Measurements from ENCODE around the gene TPK1. TPM values are rescaled to one million over a fixed set of nuclear protein-coding genes. Genes with fewer than 3 reads are reported as not detected.

The TPK1 gene
- polyA plus RNA-seq, 1 donor = 3.2 TPM

DNA sequence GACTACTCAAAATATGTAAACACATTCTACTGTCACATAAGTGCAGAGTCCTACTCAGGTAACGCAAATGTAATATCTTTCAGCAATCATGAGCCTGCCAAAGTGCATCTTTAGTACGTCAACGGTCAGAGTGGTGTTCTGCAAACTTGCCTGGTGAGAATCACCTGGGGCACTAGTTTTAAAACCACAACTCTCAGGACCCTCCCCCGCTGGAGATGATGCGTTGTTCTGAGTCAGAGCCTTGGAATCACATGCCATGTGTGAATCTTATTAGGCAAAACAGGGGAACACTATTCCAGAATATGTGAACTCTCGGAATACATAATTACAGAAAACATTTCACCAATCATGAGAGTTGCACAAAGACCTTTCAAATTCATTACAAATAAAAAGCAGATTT, 115.7 kb downstream of the TPK1 start:
- no peak for DNase-seq

GRCh38 chr7:144717720-144718119, 118.1 kb downstream of the TPK1 start:
- no peak for DNase-seq

DNA sequence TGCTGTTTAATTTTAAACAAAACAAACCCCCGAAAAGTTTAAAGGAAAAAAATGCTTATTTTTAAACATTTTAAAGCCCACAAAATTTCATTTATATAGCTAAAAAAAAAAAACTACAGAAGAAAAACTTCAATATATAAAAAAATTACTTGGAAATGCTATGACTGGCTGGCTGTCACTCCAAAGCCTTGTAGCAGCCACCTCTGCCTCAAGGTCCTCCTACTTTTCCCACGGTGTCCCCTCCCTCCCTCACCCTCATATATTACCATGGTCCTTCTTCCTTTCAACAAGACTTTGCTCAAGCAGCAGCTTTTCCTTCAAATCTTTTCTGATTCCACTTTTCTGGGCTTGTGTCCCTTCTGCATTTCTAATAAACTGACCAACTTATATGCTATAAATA, 122.0 kb downstream of the TPK1 start:
- DNase-seq = no peak

DNA sequence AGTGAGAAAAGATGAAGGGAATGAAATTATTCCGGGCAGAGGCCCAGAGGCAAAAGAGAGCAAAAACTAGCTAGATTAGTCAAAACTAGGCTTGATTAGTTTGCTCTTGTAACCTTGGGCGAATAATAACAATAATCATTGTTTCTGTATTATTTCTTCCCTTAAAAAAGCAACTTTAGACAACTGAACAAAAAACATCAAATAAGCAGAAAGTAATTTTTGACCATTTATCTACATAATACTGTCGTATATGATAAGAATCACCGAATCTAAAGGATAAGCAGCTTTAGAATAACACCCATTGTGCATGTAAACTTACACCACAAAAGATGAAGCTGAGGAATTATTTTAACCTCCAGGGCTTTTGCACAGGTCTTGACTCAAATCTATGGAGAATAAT, 125.1 kb downstream of the TPK1 start:
- no peak for DNase-seq

DNA sequence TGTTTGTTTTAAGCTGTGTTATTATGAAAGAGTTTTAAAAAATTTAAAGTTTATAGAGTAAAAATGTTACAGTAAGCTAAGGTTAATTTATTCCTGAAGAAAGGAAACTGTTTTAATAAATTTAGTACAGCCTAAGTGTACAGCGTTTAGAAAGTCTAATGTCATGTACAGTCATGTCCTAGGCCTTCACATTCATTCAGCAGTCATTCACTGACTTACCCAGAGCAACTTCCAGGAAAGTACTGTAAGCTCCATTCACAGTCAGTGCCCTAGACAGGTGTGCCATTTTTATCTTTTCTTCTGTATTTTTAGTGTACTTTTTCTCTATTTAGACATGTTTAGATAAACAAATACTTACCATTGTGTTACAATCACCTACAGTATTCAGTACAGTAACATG, 126.8 kb downstream of the TPK1 start:
- DNase-seq = no peak

DNA sequence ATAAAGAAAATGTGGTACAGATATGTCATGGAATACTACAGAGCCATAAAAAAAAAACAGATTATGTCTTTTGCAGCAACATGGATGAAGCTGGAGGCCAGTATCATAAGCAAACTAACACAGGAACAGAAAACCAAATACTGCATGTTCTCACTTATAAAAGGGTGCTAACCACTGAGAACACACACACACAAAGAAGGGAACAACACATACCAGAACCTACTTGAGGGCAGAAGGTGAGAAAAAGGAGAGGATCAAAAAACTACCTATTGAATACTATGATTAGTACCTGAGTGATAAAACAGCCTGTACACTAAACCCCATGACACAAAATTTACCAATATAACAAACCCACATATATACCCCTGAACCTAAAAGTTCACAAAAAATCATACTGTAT, 144.6 kb downstream of the TPK1 start:
- DNase-seq = no peak

DNA sequence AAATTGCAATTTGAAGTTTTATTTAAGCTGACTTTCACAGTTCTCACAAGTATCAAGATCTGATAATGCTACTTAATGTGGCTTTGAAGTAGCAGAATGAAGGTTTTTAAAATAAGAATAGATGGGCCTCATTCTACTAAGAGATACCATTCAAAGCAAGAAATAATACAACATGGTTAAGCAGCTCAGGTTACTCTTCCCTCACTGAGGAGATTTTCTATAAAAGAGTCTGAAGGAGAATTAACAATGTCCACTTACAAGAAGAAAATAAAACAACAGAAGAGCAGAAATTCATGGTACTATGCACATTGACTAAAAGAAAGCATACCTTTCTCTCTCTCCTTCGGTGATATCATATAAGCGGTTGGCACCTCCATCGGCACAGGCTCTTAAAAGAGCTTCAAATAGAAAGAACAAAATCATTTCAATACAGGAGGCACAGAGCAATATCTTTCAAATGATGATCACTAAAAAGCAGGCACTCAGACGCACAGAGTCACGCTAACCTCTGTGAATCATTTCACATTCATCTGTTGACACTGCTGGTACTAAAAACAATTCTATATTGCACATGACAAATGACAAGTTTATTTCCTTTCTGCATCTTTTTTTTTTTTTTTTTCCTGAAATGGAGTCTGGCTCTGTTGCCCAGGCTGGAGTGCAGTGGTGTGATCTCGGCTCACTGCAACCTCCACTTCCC, 153.1 kb downstream of the TPK1 start:
- DNase-seq = no peak

- no peak for DNase-seq
Measured at GRCh38 chr7:144676492-144676891, 159.4 kb downstream of the TPK1 start.

DNA sequence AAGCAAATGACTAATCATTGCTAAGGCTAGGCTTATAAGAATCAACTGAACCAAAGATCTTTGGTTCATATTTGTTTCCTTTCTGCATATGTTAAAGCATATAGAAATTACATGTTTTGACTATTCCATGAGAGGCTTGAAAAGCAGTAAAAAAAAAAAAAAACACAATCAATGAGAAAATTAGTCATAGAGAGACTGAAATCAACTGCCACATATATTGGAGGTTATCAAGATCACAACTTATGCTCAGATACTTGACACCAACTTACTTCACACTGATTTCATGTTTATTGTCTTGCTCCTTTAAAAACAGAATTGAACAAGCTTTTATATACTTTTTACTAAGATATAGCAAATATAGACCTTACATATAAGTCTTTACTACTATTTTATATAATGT, 161.3 kb downstream of the TPK1 start:
- no peak for DNase-seq

DNA sequence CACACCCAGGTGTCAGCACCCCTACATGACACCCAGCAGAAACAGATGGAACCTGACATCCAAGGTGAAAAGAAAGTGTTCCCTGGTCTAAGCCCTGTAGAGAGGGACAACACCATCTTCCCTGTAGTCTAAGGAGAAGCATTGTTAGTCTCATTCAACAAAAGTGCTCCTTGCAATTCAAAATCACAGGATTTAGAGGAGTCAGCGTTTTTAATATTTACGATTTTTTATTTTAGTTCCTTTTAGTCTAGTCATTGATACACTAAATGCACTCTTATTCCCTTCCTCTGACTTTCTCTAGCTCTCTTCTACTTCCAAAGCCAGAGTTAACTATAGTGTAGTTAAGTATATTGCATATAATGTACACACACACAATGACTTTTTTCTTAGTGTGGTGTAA, 163.0 kb downstream of the TPK1 start:
- DNase-seq = no peak

- DNase-seq = no peak
Measured at GRCh38 chr7:144671429-144671828, 164.4 kb downstream of the TPK1 start.

GRCh38 chr7:144670218-144670617, 165.6 kb downstream of the TPK1 start:
- DNase-seq = no peak

GRCh38 chr7:144668503-144668902, 167.3 kb downstream of the TPK1 start:
- DNase-seq = no peak

- no peak for DNase-seq
Measured at GRCh38 chr7:144665689-144666381, 170.0 kb downstream of the TPK1 start.

GRCh38 chr7:144659211-144659610, 176.6 kb downstream of the TPK1 start:
- DNase-seq = no peak

GRCh38 chr7:144656965-144657517, 178.8 kb downstream of the TPK1 start:
- DNase-seq = no peak

DNA sequence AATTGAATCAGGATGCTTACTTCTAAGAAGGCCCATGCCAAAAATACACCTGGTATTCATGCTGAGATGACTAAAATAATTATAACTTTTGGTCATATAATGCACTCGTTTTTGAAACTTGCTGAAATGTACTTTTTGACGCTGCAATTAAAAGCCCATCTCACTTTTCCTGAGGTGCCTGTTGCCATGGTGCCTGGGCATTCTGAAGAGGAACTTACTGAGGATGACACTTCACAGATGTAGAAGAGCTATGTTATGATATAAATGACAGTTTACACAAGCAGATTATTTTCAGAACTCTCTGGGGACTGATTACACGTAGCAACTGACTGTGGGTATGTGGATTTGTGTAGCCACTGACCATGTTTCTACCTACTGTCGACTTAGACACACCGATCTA, 182.4 kb downstream of the TPK1 start:
- DNase-seq = no peak

DNA sequence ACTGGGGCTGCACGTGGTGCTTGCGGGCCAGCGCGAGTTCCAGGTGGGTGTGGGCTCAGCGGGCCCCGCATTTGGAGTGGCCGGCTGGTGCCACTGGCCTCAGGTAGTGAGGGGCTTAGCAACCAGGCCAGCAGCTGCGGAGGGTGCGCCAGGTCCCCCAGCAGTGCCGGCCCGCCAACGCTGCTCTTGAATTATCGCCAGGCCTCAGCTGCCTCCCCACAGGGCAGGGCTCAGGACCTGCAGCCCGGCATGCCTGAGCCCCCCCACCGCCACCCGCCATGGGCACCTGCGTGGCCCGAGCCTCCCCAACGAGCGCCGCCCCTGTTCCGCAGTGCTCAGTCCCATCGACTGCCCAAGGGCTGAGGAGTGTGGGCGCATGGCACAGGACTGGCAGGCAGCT, 185.4 kb downstream of the TPK1 start:
- no peak for DNase-seq

- DNase-seq = no peak
Measured at GRCh38 chr7:144649120-144649519, 186.7 kb downstream of the TPK1 start.

DNA sequence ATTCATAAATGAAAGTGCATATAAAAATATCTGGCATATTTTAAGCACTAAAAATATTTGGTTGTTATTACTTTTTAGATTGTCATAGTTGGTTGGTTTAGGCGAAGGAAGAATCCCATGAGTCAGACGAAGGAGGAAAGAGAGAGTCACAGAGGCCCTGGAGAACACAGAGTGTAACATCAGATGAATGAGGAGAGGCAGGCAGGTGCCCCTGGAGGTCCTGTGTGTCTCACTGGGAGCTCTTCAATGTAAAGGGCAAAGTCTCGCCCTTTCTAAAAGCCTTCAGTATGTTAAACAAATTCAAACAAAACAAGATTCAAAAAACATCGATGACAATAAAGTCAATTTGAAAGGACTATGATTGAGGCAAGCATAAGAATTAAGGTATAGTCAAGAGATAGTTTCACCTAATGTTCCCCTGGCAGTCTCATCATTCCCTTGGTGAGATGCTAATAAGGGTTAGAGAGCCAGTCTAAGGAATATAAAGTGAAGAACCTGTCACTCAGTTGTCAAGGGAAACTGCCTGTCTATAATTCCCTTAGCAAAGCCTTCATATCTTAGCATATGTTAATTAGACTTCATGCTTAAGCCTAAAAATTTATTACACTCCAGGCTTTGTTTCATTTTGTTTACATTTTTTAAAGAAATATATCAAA, 194.3 kb downstream of the TPK1 start:
- DNase-seq = no peak

- DNase-seq = no peak
Measured at GRCh38 chr7:144632724-144633123, 203.1 kb downstream of the TPK1 start.

GRCh38 chr7:144629598-144629997, 206.3 kb downstream of the TPK1 start:
- DNase-seq = no peak

DNA sequence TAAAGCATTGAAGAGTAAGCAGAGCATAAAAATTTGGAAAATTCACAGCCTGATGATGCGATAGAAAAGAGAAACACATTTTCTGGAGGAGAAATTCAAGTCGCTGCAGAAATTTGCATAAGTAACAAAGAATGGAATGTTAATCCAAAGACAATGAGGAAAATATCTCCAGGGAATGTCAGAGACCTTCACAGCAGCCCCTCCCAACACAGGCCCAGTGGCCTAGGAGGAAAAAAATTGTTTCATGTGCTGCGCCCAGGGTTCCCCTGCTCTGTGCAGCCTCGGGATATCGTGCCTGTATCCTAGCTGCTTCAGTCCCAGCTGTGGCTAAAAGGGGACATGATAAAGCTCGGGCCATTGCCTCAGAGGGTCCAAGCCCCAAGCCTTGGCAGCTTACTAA, 206.8 kb downstream of the TPK1 start:
- DNase-seq = no peak

DNA sequence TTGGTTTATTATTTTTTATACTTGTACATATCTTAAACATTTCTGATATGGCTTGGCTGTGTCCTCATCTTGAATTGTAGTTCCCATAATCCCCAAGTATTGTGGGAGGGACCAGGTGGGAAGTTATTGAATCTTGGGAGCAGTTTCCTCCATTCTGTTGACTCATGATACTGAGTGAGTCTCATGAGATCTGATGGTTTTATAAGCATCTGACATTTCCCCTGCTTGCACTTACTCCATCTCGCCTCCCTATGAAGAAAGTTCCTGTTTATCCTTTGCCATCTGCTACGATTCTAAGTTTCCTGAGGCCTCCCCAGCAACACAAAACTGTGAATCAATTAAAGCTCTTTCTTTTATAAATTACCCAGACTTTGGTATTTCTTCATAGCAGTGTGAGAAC, 207.7 kb downstream of the TPK1 start:
- DNase-seq = no peak

Measured in hindlimb muscle (tissue), 1 donor.